ENCODE data around the gene ZBTB5.
"Not testable (repeated sequence)": the region's sequence is repeated elsewhere in the genome, so short reads cannot be mapped to it uniquely, and the experiment has no call there.

ZBTB5 gene

GRCh38 chr9:37452611-37453010 is 12.6 kb downstream of the ZBTB5 start:
- no peak for DNase-seq (ENCODE audit: low spot score)

- no peak for DNase-seq (ENCODE audit: low spot score)
Measured at GRCh38 chr9:37451628-37452027, 13.6 kb downstream of the ZBTB5 start.

DNA sequence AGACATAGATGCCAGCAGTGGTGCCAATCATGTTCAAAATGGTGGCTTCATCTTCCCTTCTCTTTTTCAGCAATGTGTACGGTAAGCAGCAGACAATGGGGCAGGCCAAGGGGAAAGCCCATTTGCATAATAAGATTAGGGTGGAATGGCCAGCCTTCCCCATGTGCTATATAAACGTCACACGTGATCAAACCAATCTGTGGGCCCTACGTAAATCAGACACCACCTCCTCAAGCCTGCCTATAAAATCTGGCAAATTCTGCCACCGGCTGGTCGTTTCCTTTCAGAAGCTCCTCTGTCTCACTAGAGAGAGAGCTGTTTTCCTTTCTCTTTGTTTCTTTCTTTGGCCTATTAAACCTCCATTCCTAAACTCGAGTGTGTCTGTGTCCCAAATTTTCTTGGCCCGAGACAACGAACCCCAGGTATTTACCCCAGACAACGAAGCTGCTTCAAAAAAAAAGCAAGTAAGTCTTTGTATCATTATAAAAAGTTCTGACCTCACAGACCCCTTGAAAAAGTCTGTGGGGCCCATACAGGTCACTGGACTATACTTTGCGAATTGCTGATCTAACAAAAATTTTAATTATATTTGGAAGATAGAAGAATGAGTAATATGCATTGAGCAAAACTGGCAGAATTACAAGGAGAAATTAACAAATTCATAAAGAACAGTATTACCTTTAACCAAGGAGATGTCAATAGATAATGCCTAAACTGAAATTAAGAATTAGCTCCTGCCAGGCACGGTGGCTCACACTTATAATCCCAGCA is 15.2 kb downstream of the ZBTB5 start:
- DNase-seq (ENCODE audit: low spot score): no peak

- DNase-seq (ENCODE audit: low spot score): no peak
Measured at GRCh38 chr9:37447111-37447510, 18.1 kb downstream of the ZBTB5 start.

- DNase-seq (ENCODE audit: low spot score): no peak
Measured at GRCh38 chr9:37446401-37446800, 18.8 kb downstream of the ZBTB5 start.

DNA sequence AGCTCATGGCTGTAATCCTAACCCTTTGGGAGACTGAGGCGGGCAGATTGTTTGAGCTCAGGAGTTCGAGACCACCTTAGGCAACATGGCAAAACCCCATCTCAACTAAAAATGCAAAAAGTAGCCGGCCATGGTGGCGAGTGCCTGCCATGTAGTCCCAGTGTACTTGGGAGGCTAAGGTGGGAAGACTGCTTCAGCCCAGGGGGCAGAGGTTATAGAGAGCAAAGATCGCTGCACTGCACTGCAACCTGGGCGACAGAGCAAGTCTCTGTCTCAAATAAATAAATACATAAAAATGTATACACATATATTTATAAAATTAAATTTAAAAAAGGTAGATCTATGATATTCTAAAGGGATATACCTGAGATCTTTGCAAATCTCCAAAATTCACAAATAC is 19.4 kb downstream of the ZBTB5 start:
- DNase-seq (ENCODE audit: low spot score): no peak

GRCh38 chr9:37444890-37445289 is 20.4 kb downstream of the ZBTB5 start:
- DNase-seq (ENCODE audit: low spot score): no peak

- no peak for DNase-seq (ENCODE audit: low spot score)
Measured at GRCh38 chr9:37443566-37443965, 21.7 kb downstream of the ZBTB5 start.

- no peak for DNase-seq (ENCODE audit: low spot score)
Measured at GRCh38 chr9:37442556-37442955, 22.7 kb downstream of the ZBTB5 start.

GRCh38 chr9:37441776-37442370 is 23.4 kb downstream of the ZBTB5 start:
- no peak for DNase-seq (ENCODE audit: low spot score)

- DNase-seq (ENCODE audit: low spot score): no peak
Measured at GRCh38 chr9:37438359-37438758, 26.9 kb downstream of the ZBTB5 start.

DNA sequence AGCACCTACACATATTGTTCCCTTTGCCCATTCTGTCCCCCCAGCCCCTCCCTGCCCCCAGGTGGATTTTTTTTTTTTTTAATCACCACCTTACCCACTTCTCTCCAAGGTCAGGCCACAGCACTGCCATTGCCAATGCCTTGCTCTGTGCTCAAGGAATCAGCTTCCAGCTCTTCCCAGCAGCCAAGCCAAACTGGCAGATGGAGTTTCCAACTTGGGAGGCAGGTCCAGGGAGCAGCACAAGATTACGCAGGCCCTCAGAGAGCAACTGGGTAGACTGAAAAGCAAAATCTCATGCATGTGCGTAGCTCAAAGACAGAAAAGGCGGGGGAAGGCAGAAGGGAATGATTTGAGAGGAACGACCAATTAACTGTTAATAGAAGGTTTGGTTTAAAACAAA is 27.6 kb downstream of the ZBTB5 start:
- DNase-seq (ENCODE audit: low spot score): no peak

GRCh38 chr9:37437010-37437409 is 28.2 kb downstream of the ZBTB5 start:
- DNase-seq (ENCODE audit: low spot score): no peak

GRCh38 chr9:37436540-37436939 is 28.7 kb downstream of the ZBTB5 start:
- no peak for DNase-seq (ENCODE audit: low spot score)

- no peak for DNase-seq (ENCODE audit: low spot score)
Measured at GRCh38 chr9:37433867-37434371, 31.3 kb downstream of the ZBTB5 start.

GRCh38 chr9:37432020-37432419 is 33.2 kb downstream of the ZBTB5 start:
- no peak for DNase-seq (ENCODE audit: low spot score)

DNA sequence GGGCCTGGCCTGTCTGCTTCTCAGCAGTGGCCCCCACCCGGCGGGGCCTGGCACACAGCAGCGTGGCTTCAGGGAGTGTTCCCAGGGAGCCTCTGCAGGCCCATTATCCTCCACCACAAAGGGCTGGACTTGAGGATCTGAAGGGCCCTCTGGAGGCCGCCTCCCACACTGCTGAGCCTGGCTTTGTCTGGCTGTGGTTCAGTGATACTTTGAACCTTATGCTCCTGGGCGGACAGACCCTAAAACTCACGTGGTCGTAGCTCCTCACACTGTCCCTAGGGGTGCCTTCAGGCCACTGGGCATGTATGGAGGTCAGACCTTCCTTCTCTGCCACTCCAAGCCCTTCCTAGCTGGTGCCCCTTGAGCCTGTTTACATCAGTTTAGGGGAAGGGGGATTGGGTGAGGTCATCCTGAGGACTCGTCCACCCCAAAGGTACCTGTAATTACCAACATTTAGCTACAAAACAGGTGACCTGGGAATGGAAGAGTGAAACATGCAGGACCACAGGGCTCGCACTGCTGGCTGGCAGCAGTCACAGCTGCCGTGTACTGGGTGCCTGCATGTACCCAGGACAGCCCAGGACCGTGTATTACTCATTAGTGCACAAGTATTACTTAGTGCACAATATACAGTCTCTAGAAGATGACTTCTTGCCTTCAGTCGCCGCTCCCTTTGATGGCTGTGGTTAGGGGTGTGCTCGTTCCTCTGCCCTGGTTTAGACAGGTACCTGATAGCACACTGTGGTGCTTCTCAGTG is 34.2 kb downstream of the ZBTB5 start:
- DNase-seq (ENCODE audit: low spot score): no peak

DNA sequence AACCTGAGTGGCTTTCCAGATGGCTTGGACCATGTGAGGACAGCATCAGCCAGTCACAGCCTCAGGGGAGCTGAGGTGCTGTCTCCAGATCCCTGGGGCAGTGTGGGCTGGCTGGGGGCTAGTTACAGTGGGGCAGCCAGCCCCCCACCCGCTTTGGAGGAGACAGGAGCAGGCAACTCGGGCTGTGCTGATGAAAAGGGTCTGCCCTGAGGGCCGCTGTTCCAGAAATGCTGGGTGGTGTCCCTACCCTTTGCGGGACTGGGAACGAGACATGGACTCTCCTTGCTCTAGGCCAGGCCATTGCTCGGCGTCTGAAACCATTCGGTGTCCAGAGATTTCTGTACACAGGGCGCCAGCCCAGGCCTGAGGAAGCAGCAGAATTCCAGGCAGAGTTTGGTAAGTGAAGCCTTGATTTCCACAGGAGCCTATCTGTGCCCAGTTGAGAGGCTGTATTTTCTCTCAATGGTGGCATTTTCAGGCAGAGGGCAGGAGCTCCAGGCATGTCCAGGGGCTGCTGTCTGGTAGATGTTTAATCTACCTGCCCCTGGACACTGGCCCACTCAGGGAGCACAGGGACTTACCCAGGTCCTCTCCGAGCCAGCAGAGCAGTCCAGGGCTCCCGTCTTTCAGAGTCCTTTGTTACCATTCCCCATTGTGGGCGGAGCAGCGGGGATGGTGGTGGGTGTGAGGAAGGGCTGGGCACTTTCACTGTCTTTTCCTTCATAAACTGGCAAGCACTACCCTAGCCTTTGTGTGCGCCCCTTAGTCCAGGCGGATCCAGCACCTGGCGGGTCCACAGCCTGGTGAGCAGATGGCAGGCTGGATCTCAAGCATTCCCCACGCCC is 35.6 kb downstream of the ZBTB5 start:
- DNase-seq (ENCODE audit: low spot score): no peak

DNA sequence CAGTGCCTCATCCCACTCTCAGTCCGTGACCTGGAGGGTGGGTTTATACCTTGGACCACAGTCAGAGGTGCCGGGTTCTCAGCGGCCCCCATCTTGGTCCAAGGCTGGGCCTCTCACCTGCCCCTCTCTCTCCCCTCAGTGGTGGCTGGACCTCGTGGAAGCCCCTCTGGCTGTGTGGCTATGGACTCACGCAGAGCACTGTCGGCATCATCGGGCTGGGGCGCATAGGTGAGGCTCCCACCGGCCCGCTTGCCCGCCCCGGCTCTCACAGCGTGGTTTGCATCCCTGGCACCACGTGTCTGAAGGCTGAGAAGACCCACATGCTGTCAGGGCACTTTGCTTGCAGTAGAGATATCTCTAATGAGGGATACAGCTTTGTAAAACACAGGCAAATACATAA is 36.9 kb downstream of the ZBTB5 start:
- no peak for DNase-seq (ENCODE audit: low spot score)

- no peak for DNase-seq (ENCODE audit: low spot score)
Measured at GRCh38 chr9:37426846-37427245, 38.4 kb downstream of the ZBTB5 start.

DNA sequence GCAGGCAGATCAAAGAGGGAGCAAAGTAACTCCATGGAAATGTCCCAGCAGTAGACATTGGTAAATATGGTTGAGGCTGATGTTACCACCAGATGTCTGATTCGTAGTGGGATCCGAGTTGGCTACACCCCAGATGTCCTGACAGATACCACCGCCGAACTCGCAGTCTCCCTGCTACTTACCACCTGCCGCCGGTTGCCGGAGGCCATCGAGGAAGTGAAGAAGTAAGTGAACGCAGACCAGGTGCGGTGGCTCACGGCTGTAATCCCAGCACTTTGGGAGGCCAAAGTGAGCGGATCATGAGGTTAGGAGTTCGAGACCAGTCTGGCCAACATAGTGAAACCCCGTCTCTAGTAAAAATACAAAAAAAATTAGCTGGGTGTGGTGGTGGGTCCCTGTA is 38.8 kb downstream of the ZBTB5 start:
- not testable (repeated sequence) for DNase-seq (ENCODE audit: low spot score)

DNA sequence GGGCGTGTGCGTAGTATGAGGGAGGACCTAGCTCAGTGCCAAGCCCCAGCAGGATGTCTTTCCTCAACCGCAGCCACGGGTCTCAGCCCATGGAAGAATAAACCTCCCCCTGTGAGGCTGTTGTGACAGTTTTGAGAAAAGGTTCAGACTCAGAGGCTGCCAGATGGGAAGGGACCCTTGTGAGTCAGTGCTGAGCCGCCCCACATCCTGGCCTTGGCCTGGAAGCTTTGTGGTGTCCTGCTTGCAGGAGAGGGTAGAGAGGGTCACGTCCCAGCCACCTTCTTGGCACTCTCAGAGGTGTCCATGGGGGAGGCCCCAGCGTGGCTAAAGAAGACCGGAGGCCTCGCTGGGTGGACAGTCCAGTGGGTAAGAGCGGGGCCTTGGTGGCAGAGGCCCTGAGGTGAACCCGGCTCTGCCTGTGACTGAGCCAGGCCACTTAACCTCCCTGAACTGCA is 39.9 kb downstream of the ZBTB5 start:
- DNase-seq (ENCODE audit: low spot score): no peak
